Esophagus muscularis mucosa (tissue), 4 donors: ENCODE results near the gene EXOC6B.

ENCODE experiments used
- CTCF ChIP-seq, 3 experiments: fragments of 200-600 bp in 2 of 3; fragments of 450-650 bp in 1 of 3; sonication (generic) in 2 of 3; IDR thresholded peaks; one replicate each; pipeline ENCODE4 v1.5.1; 2017 to 2019; ENCODE audit warnings: antibody characterized with exemption in 3 of 3, mild to moderate bottlenecking in 2 of 3, moderate library complexity in 1 of 3
- EP300 ChIP-seq: sonication (generic); formaldehyde crosslinking; IDR thresholded peaks from one replicate; pipeline ENCODE4 v1.6.1; 2017; ENCODE audit warnings: antibody characterized with exemption
- POLR2A ChIP-seq: fragments of 450-650 bp; IDR thresholded peaks from one replicate; pipeline ENCODE4 v1.6.1; 2017; ENCODE audit warnings: antibody characterized with exemption, moderate library complexity, mild to moderate bottlenecking, low read depth
- POLR2AphosphoS5 ChIP-seq, 2 donors: sonication (generic); formaldehyde crosslinking; IDR thresholded peaks; one replicate each; pipeline ENCODE4 v1.6.1; 2017; ENCODE audit warnings: antibody characterized with exemption in 2 of 2

DNA sequence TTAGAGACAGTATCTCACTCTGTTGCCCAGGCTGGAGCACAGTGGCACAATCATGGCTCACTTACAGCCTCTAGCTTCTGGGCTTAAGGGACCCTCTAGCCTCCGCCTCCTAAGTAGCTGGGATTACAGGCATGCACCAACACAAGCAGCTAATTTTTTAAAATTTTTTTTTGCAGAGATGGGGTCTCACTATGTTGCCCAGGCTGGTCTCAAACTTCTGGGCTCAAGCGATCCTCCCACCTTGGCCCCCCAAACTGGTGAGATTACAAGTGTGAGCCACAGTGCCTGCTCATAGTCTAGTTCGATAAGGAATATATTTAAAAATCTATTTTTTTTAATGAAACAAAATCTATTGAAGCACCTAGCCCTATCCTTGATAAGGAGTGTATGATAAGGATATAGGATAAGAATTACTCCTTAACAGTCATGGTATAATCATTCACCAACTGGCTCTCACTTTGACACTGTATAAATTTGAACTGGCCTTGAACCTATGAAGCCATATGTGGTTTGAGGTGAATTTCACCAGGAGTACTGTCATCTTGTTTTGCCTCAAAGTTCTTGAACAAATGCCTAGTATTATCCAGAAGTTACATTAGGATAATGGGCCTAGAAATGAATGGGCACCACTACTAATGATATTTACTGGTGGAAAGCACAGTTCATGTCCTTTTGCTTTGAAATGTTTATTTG lies 71.1 kb downstream of the EXOC6B start:
- TF ChIP-seq CTCF (IDR thresholded peaks at IDR 0.05) (no peak), POLR2AphosphoS5 (IDR thresholded peaks at IDR 0.05) (no peak), POLR2A (no peak), EP300 (no peak)
